Measurements from ENCODE around the gene LELP1. TPM values are rescaled to one million over a fixed set of nuclear protein-coding genes. Genes with fewer than 3 reads are reported as not detected.

Gene LELP1
- total RNA-seq: not detected in 2 replicates

DNA sequence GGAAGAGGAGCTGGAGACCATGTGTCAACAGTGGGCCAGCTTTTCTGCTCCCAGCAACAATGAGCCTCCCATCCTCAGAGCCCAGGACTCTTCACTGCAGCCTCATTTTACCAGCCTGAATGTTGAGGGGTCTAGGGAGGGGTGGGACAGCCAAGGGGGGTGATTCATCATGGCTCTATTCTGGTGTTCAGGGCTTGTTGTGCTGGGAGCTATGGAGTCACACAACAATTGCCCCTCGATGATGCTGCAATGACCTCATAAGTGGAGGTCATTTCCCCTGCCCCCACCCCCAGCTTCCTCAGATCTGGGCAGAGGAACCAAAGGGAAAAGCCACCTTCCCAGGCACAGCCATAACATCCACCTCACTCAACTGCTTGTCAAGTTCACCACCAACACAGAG, at the start of gene LELP1:
LELP1 (plus strand) TSS at position 301 of the 400 bp plus-strand sequence. CDS start 1,278 bp downstream, outside the sequence.

GRCh38 chr1:153217212-153217611, 14.0 kb downstream of the LELP1 start, which contains the start of gene PRR9:
TSS of gene PRR9 (plus strand) at chr1:153217584. CDS start at chr1:153218145, 561 bp downstream.

Other genes with a start within 250 kb of the LELP1 start
- gene SPRR4, start 232.8 kb upstream of the LELP1 start, total RNA-seq: not detected in 2 replicates
- gene SPRR1A, start 219.3 kb upstream of the LELP1 start, total RNA-seq: not detected in 2 replicates
- gene SPRR3, start 201.7 kb upstream of the LELP1 start, total RNA-seq: not detected in 2 replicates
- gene SPRR1B, start 172.2 kb upstream of the LELP1 start, total RNA-seq: not detected in 2 replicates
- gene SPRR2D, start 162.3 kb upstream of the LELP1 start, total RNA-seq: not detected in 2 replicates
- not detected in 2 replicates for gene SPRR2A, start 145.9 kb upstream of the LELP1 start, total RNA-seq
- gene SPRR2B, start 131.8 kb upstream of the LELP1 start, total RNA-seq: not detected in 2 replicates
- not detected in 2 replicates for gene SPRR2E, start 108.9 kb upstream of the LELP1 start, total RNA-seq
- gene SPRR2F, start 89.9 kb upstream of the LELP1 start, total RNA-seq: not detected in 2 replicates
- gene SPRR2G, start 52.5 kb upstream of the LELP1 start, total RNA-seq: not detected in 2 replicates
- gene PRR9, start 14.2 kb downstream of the LELP1 start, total RNA-seq: not detected in 2 replicates
- gene LORICRIN, start 56.3 kb downstream of the LELP1 start, total RNA-seq: not detected in 2 replicates
- not detected in 2 replicates for gene PGLYRP3, start 109.5 kb downstream of the LELP1 start, total RNA-seq
- gene PGLYRP4, start 145.4 kb downstream of the LELP1 start, total RNA-seq: not detected in 2 replicates
- not detected in 2 replicates for gene S100A9, start 154.4 kb downstream of the LELP1 start, total RNA-seq
- gene S100A12, start 172.2 kb downstream of the LELP1 start, total RNA-seq: not detected in 2 replicates
- gene S100A8, start 187.6 kb downstream of the LELP1 start, total RNA-seq: not detected in 2 replicates
- not detected in 2 replicates for gene S100A7A, start 213.1 kb downstream of the LELP1 start, total RNA-seq

Data from bronchus fibroblast of lung (primary cell).